HEK293 (cell line): ENCODE data around the gene ACAP1.

Experiments
- CTCF ChIA-PET: fragments of 350-600 bp; formaldehyde crosslinking; extraction: SDS; loops from one replicate; lab custom pipeline; 2021; ENCODE audit warnings: antibody characterized with exemption; lab: Yijun Ruan, JAX
- POLR2A ChIA-PET: fragments of 300-600 bp; formaldehyde crosslinking; extraction: SDS; loops from one replicate; lab custom pipeline; 2020; ENCODE audit warnings: antibody characterized with exemption, inconsistent platforms; lab: Yijun Ruan, JAX
- H3K27ac ChIP-seq: fragments of 200-500 bp; sonication (Bioruptor generic); 2 replicates; pipeline ENCODE4 v1.5.1; 2014; ENCODE audit warnings: low read depth, low read length, control low read depth, inconsistent platforms; ENCODE audit errors: extremely low read depth
- H3K36me3 ChIP-seq, 2 experiments: fragments of 200-500 bp in 1 of 2; sonication (Bioruptor generic) in 1 of 2; 1 replicate in 1 of 2; 2 replicates in 1 of 2; pipeline ENCODE4 v1.5.1; 2014 to 2017; ENCODE audit warnings: inconsistent platforms in 2 of 2, low read length in 2 of 2; ENCODE audit not compliant: control insufficient read depth in 2 of 2, insufficient read depth in 1 of 2
- H3K4me1 ChIP-seq: fragments of 200-500 bp; sonication (Bioruptor generic); 2 replicates; pipeline ENCODE4 v1.5.1; 2014; ENCODE audit warnings: mild to moderate bottlenecking, low read length, inconsistent platforms; ENCODE audit not compliant: control insufficient read depth, insufficient read depth
- H3K4me3 ChIP-seq: 2 replicates; pipeline ENCODE4 v1.5.1; 2011; ENCODE audit warnings: low read depth, mild to moderate bottlenecking, control low read depth, low read length, moderate library complexity
- H3K9me3 ChIP-seq: fragments of 200-500 bp; sonication (Bioruptor generic); 2 replicates; pipeline ENCODE4 v1.5.1; 2014; ENCODE audit warnings: low read depth, low read length, inconsistent platforms; ENCODE audit not compliant: control insufficient read depth, insufficient read depth
- AEBP2 ChIP-seq: fragments of 450-650 bp; formaldehyde crosslinking; IDR thresholded peaks from 2 replicates; pipeline ENCODE4 v1.5.1; 2016; ENCODE audit warnings: missing biosample characterization, missing genetic modification characterization, borderline replicate concordance
- EGR2 ChIP-seq: fragments of 450-650 bp; formaldehyde crosslinking; IDR thresholded peaks from 2 replicates; pipeline ENCODE4 v1.5.1; 2016; ENCODE audit warnings: low read depth, missing biosample characterization, missing genetic modification characterization
- KLF9 ChIP-seq: fragments of 450-650 bp; formaldehyde crosslinking; IDR thresholded peaks from 2 replicates; pipeline ENCODE4 v1.5.1; 2016; ENCODE audit warnings: missing biosample characterization, missing genetic modification characterization, low read depth
- ZBTB11 ChIP-seq: fragments of 450-650 bp; formaldehyde crosslinking; conservative IDR thresholded peaks from 2 replicates; pipeline ENCODE4 v1.5.1; 2016; ENCODE audit warnings: low read depth, missing biosample characterization, missing genetic modification characterization
- ZFHX2 ChIP-seq: fragments of 450-650 bp; formaldehyde crosslinking; conservative IDR thresholded peaks from 2 replicates; pipeline ENCODE4 v1.5.1; 2016; ENCODE audit warnings: missing biosample characterization, missing genetic modification characterization
- ZIC2 ChIP-seq: fragments of 450-650 bp; formaldehyde crosslinking; IDR thresholded peaks from 2 replicates; pipeline ENCODE4 v1.5.1; 2016; ENCODE audit warnings: missing biosample characterization, missing genetic modification characterization
- ZNF16 ChIP-seq: fragments of 450-650 bp; formaldehyde crosslinking; IDR thresholded peaks from 2 replicates; pipeline ENCODE4 v1.5.1; 2016; ENCODE audit warnings: low read depth, missing biosample characterization, missing genetic modification characterization
- ZNF18 ChIP-seq: fragments of 450-650 bp; formaldehyde crosslinking; IDR thresholded peaks from 2 replicates; pipeline ENCODE4 v1.5.1; 2016; ENCODE audit warnings: missing biosample characterization, missing genetic modification characterization
- ZNF184 ChIP-seq: fragments of 450-650 bp; IDR thresholded peaks from 2 replicates; pipeline ENCODE4 v1.5.1; 2018; ENCODE audit warnings: missing biosample characterization, mild to moderate bottlenecking, missing genetic modification characterization
- ZNF2 ChIP-seq: fragments of 450-650 bp; formaldehyde crosslinking; IDR thresholded peaks from 2 replicates; pipeline ENCODE4 v1.5.1; 2016; ENCODE audit warnings: missing biosample characterization, missing genetic modification characterization
- ZNF341 ChIP-seq: fragments of 450-650 bp; formaldehyde crosslinking; IDR thresholded peaks from 2 replicates; pipeline ENCODE4; 2016; ENCODE audit warnings: low read depth, missing biosample characterization, missing genetic modification characterization
- ZNF394 ChIP-seq: fragments of 450-650 bp; formaldehyde crosslinking; IDR thresholded peaks from 2 replicates; pipeline ENCODE4 v1.5.1; 2016; ENCODE audit warnings: missing biosample characterization, missing genetic modification characterization, mild to moderate bottlenecking, moderate library complexity, borderline replicate concordance
- ZNF510 ChIP-seq: fragments of 450-650 bp; formaldehyde crosslinking; IDR thresholded peaks from 2 replicates; pipeline ENCODE4 v1.5.1; 2018; ENCODE audit warnings: mild to moderate bottlenecking, missing genetic modification characterization, missing biosample characterization; ENCODE audit not compliant: insufficient replicate concordance
- ZNF549 ChIP-seq: fragments of 450-650 bp; IDR thresholded peaks from 2 replicates; pipeline ENCODE4 v1.5.1; 2018; ENCODE audit warnings: missing biosample characterization, missing genetic modification characterization, mild to moderate bottlenecking, inconsistent platforms, moderate library complexity
- ZNF560 ChIP-seq: fragments of 450-650 bp; formaldehyde crosslinking; IDR thresholded peaks from 2 replicates; pipeline ENCODE4 v1.5.1; 2017; ENCODE audit warnings: missing biosample characterization, missing genetic modification characterization, borderline replicate concordance
- ZNF561 ChIP-seq: fragments of 450-650 bp; IDR thresholded peaks from 2 replicates; pipeline ENCODE4 v1.5.1; 2018; ENCODE audit warnings: missing biosample characterization, missing genetic modification characterization, borderline replicate concordance
- ZNF571 ChIP-seq: fragments of 450-650 bp; formaldehyde crosslinking; IDR thresholded peaks from 2 replicates; pipeline ENCODE4 v1.5.0; 2017; ENCODE audit warnings: missing biosample characterization, missing genetic modification characterization
- TF ChIP-seq, protein P1 (sequence below): fragments of 450-650 bp; formaldehyde crosslinking; optimal IDR thresholded peaks from 2 replicates; pipeline ENCODE3; 2016; ENCODE audit warnings: missing biosample characterization, mild to moderate bottlenecking, missing genetic modification characterization
- TF ChIP-seq, protein P2 (sequence below): fragments of 450-650 bp; formaldehyde crosslinking; IDR thresholded peaks from 2 replicates; pipeline ENCODE4 v1.5.1; 2016; ENCODE audit warnings: missing biosample characterization, missing genetic modification characterization

The ACAP1 gene

GRCh38 chr17:7327501-7327900 is 8.8 kb upstream of the ACAP1 start:
- Histone ChIP-seq H3K27ac (no peak overlapping the region), H3K4me1 (peaks cover 9% of the 10 kb centered on the region), H3K36me3 (peaks cover 18 to 48% of the 10 kb centered on the region in 2 experiments), H3K4me3 (no peak overlapping the region), H3K9me3 (no peaks in the 10 kb centered on the region)
- no peak for TF ChIP-seq ZNF561 (tag by site-specific recombination)
- TF ChIP-seq ZNF510: no peak
- no peak for TF ChIP-seq ZNF2 (tag by site-specific recombination)
- TF ChIP-seq, protein P1, sequence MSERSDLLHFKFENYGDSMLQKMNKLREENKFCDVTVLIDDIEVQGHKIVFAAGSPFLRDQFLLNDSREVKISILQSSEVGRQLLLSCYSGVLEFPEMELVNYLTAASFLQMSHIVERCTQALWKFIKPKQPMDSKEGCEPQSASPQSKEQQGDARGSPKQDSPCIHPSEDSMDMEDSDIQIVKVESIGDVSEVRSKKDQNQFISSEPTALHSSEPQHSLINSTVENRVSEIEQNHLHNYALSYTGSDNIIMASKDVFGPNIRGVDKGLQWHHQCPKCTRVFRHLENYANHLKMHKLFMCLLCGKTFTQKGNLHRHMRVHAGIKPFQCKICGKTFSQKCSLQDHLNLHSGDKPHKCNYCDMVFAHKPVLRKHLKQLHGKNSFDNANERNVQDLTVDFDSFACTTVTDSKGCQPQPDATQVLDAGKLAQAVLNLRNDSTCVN (tag by site-specific recombination): peak; percentile 10
- peak; percentile 21 for TF ChIP-seq ZFHX2 (tag by site-specific recombination)
- TF ChIP-seq ZNF18: no peak
- no peak for TF ChIP-seq ZNF560 (tag by site-specific recombination)
- TF ChIP-seq ZNF571: no peak
- TF ChIP-seq ZNF16: no peak
- TF ChIP-seq ZNF549 (tag by site-specific recombination): no peak
- TF ChIP-seq, protein P2, sequence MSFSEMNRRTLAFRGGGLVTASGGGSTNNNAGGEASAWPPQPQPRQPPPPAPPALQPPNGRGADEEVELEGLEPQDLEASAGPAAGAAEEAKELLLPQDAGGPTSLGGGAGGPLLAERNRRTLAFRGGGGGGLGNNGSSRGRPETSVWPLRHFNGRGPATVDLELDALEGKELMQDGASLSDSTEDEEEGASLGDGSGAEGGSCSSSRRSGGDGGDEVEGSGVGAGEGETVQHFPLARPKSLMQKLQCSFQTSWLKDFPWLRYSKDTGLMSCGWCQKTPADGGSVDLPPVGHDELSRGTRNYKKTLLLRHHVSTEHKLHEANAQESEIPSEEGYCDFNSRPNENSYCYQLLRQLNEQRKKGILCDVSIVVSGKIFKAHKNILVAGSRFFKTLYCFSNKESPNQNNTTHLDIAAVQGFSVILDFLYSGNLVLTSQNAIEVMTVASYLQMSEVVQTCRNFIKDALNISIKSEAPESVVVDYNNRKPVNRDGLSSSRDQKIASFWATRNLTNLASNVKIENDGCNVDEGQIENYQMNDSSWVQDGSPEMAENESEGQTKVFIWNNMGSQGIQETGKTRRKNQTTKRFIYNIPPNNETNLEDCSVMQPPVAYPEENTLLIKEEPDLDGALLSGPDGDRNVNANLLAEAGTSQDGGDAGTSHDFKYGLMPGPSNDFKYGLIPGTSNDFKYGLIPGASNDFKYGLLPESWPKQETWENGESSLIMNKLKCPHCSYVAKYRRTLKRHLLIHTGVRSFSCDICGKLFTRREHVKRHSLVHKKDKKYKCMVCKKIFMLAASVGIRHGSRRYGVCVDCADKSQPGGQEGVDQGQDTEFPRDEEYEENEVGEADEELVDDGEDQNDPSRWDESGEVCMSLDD (tag by site-specific recombination): no peak
- TF ChIP-seq ZNF341 (tag by site-specific recombination): no peak
- TF ChIP-seq ZNF394 (tag by site-specific recombination): no peak
- no peak for TF ChIP-seq ZNF184
- no peak for TF ChIP-seq AEBP2 (tag by site-specific recombination)
- TF ChIP-seq ZIC2: no peak
- TF ChIP-seq EGR2: 0 out of 2 replicates have a peak, but pooled peaks have one; percentile 21
- POLR2A ChIA-PET: interaction anchor here (0.9 kb wide), 1 partner anchor 251 kb away, joined by 4 read pairs; no protein-coding TSS in a partner anchor
- CTCF ChIA-PET: interaction anchor here (0.7 to 5.2 kb wide), 6 partner anchors 10 to 233 kb away, joined by 3 to 50 read pairs (median 4); partner anchors contain the start of genes POLR2A and SENP3

DNA sequence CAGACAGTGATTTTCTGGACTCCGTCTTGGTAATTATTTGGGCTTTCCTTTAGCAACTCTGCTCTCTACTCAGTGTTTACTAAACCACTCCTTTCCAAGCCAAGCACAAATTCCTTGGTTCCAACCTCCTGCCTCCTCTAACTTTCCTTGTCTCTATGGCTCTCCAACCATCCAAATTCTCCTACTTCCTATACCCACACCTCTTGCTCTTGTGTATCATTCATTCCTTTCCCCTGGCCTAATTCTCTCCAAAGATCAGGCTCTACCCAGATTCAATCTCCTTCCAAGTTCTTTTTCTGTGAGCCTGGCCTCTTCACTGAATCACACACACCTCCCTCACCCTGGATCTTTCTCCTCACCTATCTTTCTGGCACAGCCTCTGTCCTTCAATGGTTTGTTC is 8.3 kb upstream of the ACAP1 start:
- no peaks in the 10 kb centered on the region for H3K9me3 ChIP-seq
- TF ChIP-seq KLF9 (tag by site-specific recombination) (no peak), ZBTB11 (peak; percentile 62; the same call in 1 of the 2 replicates)
- TF ChIP-seq, all 188 proteins: peak for 1
- Histone ChIP-seq H3K36me3 (peaks cover 15 to 43% of the 10 kb centered on the region in 2 experiments), H3K4me3 (peak overlapping the region; percentile 64; the same call in 1 of the 2 replicates), H3K27ac (no peak overlapping the region), H3K4me1 (peaks cover 9% of the 10 kb centered on the region)
- POLR2A ChIA-PET: interaction anchor here (0.7 to 2.3 kb wide), 2 partner anchors 18 to 47 kb away, joined by 3 to 36 read pairs; partner anchors contain the start of gene SLC2A4
- CTCF ChIA-PET: interaction anchor here (0.7 to 5.2 kb wide), 4 partner anchors 16 to 45 kb away, joined by 3 to 50 read pairs (median 12); no protein-coding TSS in a partner anchor
